A673 (cell line): ENCODE measurements around the gene ZNF431. TPM values are rescaled to one million over a fixed set of nuclear protein-coding genes. Genes with fewer than 3 reads are reported as not detected.

Experiments
- Bru-seq: library from RNA; stranded (reverse); fragments of 400-500 nt; gene quantifications from one replicate; lab custom pipeline; 2021; lab: Mats Ljungman, UMichigan
- BruChase-seq, 2 experiments: library from RNA; stranded (reverse); fragments of 400-500 nt; gene quantifications; one replicate each; lab custom pipeline; 2021; lab: Mats Ljungman, UMichigan
- BruUV-seq: library from RNA; stranded (reverse); fragments of 400-500 nt; replicated peaks from 2 replicates; lab custom pipeline; 2021; lab: Mats Ljungman, UMichigan
- CTCF ChIA-PET: fragments of 300-600 bp; sonication (Branson Sonifier 250); formaldehyde crosslinking; loops from one replicate; lab custom pipeline; 2022; ENCODE audit warnings: antibody characterized with exemption; lab: Charles Lee
- POLR2A ChIA-PET: fragments of 300-600 bp; sonication (Branson Sonifier 250); formaldehyde crosslinking; loops from one replicate; lab custom pipeline; 2022; ENCODE audit warnings: antibody characterized with exemption; ENCODE audit not compliant: low non-redundant PET; lab: Charles Lee
- DNase-seq: peaks from one replicate; pipeline ENCODE4 v3.0.0-alpha.2; 2015; ENCODE audit warnings: low spot score
- H3K27ac ChIP-seq: fragments of 200-600 bp; sonication (generic); 2 replicates; pipeline ENCODE4 v1.5.1; 2016; ENCODE audit warnings: mixed run types, low read depth, mild to moderate bottlenecking, mixed read lengths, antibody characterized with exemption, low read length; ENCODE audit not compliant: poor library complexity, severe bottlenecking
- H3K27me3 ChIP-seq: fragments of 200-600 bp; sonication (generic); replicated peaks from 2 replicates; pipeline ENCODE4 v1.6.1; 2017; ENCODE audit warnings: mixed run types, low read depth, mild to moderate bottlenecking, mixed read lengths, antibody characterized with exemption, low read length; ENCODE audit not compliant: insufficient read depth, poor library complexity
- H3K36me3 ChIP-seq: fragments of 200-600 bp; sonication (generic); 2 replicates; pipeline ENCODE4 v1.6.1; 2016; ENCODE audit warnings: mixed run types, mild to moderate bottlenecking, mixed read lengths, antibody characterized with exemption, low read length; ENCODE audit not compliant: insufficient read depth, poor library complexity, severe bottlenecking
- H3K4me1 ChIP-seq: fragments of 200-600 bp; sonication (generic); 2 replicates; pipeline ENCODE4 v1.6.1; 2017; ENCODE audit warnings: mixed run types, mild to moderate bottlenecking, mixed read lengths, antibody characterized with exemption, low read length; ENCODE audit not compliant: insufficient read depth, poor library complexity, severe bottlenecking
- H3K4me3 ChIP-seq: fragments of 200-600 bp; sonication (generic); 2 replicates; pipeline ENCODE4 v1.5.1; 2016; ENCODE audit warnings: low read depth, mixed run types, mild to moderate bottlenecking, mixed read lengths, low read length; ENCODE audit not compliant: poor library complexity, severe bottlenecking
- H3K9me3 ChIP-seq: fragments of 200-600 bp; sonication (generic); 2 replicates; pipeline ENCODE4 v1.6.1; 2016; ENCODE audit warnings: mixed run types, low read depth, mild to moderate bottlenecking, mixed read lengths, antibody characterized with exemption, low read length; ENCODE audit not compliant: poor library complexity, severe bottlenecking
- EZH2 ChIP-seq: fragments of 200-600 bp; sonication (generic); IDR thresholded peaks from 2 replicates; pipeline ENCODE4 v1.6.1; 2017; ENCODE audit warnings: borderline replicate concordance, low read depth, mild to moderate bottlenecking, mixed read lengths, antibody characterized with exemption, low read length; ENCODE audit not compliant: poor library complexity, severe bottlenecking
- intact Hi-C: fragments of 100-400 bp; cut with micrococcal nuclease; formaldehyde crosslinking; loops from one replicate; pipeline ENCODE4 v1.10.0; 2022; ENCODE audit not compliant: unreplicated experiment
- long read RNA-seq: library from polyadenylated mRNA; stranded (forward); transcript quantifications from one replicate; pipeline ENCODE4 v2.0.0, GENCODE V29; 2022
- total RNA-seq: library from RNA; stranded (reverse); gene quantifications from 2 replicates; pipeline ENCODE4 v1.2.3, GENCODE V29; 2021
- TF ChIP-seq, protein P1 (sequence below): fragments of 300-800, 200-600 bp; sonication (generic); conservative IDR thresholded peaks from 2 replicates; pipeline ENCODE4 v1.5.1; 2017; ENCODE audit warnings: low read depth, mild to moderate bottlenecking, antibody characterized with exemption, low read length, moderate library complexity, mixed read lengths

Gene ZNF431
- 16.6 and 17.5 TPM in 2 replicates for total RNA-seq
- percentile 88 among the genes with signal in this experiment for Bru-seq, nascent RNA
- BruChase-seq, experiment 1, labeled RNA remaining after a 2-hour chase, result percentile 81 among the genes with signal in this experiment
- percentile 77 among the genes with signal in this experiment for BruChase-seq, experiment 2, labeled RNA remaining after a 6-hour chase
- long read RNA-seq, partial matches to known transcripts, result 2 of 4 reads
- long read RNA-seq, other reads (novel, unspliced or antisense), result 2 of 4 reads

DNA sequence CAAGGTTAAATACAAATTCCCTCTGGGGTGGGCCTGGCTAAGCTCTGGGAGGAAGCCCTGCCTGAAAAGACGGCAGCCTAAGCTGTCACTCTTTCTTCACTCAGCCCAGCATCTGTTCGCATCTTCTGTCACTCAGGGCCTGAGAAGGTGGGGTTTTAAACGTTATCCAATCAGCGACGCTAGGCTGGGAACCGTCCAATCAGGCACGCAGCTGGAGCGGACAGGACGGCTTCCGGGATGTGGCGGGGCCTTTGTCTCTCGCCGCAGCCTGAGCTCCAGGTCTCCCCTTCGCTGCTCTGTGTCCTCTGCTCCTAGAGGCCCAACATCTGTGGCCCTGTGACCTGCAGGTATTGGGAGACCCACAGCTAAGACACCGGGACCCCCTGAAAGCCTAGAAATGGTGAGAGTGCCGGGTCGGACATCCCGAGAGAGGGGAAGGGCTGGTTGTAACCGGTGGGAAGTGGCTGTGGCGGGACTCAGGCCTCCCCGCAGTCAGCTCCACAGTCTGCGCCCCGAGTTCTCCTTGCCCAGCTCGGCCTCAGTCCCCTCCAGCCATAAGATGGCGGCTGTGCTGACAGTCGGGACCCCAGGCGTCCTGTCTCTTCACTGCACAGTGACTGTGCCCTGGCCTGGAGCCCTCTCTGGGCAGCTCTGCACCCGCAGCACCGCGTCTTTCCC is at the start of gene ZNF431:
Gene ZNF431 (plus strand): TSS at position 254 of the 678 bp plus-strand sequence. CDS start 144 bp downstream, at position 398.
- TF ChIP-seq EZH2, result no peak
- TF ChIP-seq, protein P1, sequence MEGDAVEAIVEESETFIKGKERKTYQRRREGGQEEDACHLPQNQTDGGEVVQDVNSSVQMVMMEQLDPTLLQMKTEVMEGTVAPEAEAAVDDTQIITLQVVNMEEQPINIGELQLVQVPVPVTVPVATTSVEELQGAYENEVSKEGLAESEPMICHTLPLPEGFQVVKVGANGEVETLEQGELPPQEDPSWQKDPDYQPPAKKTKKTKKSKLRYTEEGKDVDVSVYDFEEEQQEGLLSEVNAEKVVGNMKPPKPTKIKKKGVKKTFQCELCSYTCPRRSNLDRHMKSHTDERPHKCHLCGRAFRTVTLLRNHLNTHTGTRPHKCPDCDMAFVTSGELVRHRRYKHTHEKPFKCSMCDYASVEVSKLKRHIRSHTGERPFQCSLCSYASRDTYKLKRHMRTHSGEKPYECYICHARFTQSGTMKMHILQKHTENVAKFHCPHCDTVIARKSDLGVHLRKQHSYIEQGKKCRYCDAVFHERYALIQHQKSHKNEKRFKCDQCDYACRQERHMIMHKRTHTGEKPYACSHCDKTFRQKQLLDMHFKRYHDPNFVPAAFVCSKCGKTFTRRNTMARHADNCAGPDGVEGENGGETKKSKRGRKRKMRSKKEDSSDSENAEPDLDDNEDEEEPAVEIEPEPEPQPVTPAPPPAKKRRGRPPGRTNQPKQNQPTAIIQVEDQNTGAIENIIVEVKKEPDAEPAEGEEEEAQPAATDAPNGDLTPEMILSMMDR, result no peak
- Histone ChIP-seq H3K36me3 (peaks cover 36% of the 10 kb centered on the region), H3K27me3 (no peaks in the 10 kb centered on the region), H3K9me3 (no peaks in the 10 kb centered on the region), H3K4me1 (no peaks in the 10 kb centered on the region), H3K27ac (peak within 1 kb of the TSS; percentile 85), H3K4me3 (peak within 1 kb of the TSS; percentile 79)
- BruUV-seq, result no TSS peak
- ChIA-PET POLR2A (interaction anchor here (0.6 kb wide), 1 partner anchor 13 kb away, joined by 3 read pairs; no protein-coding TSS in a partner anchor), CTCF (no interaction called here)
- peak; percentile 97 for DNase-seq
- intact Hi-C loops, result no loop called here

DNA sequence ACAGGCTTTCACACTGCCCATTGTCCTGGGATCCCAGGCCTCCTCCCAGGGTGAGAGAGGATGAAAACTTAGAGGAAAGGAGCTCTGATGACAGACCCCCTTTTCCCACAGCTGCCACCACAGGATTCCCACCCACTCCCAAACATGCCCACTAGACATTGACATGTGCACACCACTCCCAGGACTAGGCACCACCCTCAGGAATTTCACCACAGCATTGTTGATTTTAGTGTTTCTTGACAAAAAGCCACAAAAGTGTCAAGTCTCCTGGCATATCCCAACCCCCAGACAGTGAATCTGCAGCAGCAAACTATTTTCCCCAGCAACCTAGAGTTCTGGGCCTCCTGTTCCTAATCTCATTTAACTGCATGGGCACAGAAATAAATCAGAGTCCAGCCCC is 49.7 kb upstream of the ZNF431 start:
- POLR2A ChIA-PET, result no interaction called here
- Histone ChIP-seq H3K27me3 (no peaks in the 10 kb centered on the region), H3K36me3 (peaks cover 3% of the 10 kb centered on the region), H3K4me1 (peaks cover 4% of the 10 kb centered on the region), H3K9me3 (no peaks in the 10 kb centered on the region), H3K4me3 (no peak overlapping the region), H3K27ac (no peak overlapping the region)
- TF ChIP-seq, protein P1, result no peak
- TF ChIP-seq EZH2, result no peak
- no TSS peak for BruUV-seq
- CTCF ChIA-PET, result no interaction called here
- DNase-seq, result peak; percentile 9
- intact Hi-C loops, result no loop called here

DNA sequence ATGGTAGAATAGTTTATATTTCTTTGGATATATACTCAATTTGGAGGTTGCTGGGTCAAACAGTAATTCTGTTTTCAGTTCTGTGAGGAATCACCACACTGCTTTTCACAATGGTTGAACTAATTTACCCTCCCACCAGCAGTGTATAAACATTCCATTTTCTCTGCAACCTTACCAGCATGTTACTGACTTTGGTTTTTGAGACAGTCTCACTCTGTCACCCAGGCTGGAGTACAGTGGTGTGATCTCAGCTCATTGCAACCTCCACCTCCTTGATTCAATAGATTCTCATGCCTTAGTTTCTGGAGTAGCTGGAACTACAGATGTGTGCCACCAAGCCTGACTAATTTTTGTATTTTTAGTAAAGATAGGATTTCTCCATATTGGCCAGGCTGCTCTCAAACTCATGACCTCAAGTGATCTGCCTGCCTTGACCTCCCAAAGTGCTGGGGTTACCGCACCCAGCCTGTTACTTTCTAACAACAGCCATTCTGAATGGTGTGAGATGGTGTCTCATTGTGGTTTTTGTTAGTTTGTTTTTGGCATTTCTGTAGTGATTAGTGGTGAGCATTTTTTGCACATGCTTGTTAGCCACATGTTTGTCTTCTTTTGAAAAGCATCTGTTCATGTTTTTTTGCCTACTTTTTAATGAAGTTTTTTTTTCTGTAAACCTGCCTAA is 47.4 kb upstream of the ZNF431 start:
- BruUV-seq, result no TSS peak
- no peaks in the 10 kb centered on the region for H3K27me3 ChIP-seq
- no peak overlapping the region for H3K27ac ChIP-seq
- no peak for TF ChIP-seq EZH2
- TF ChIP-seq, protein P1, result no peak
- H3K4me1 ChIP-seq, result peaks cover 4% of the 10 kb centered on the region
- no peak overlapping the region for H3K4me3 ChIP-seq
- ChIA-PET POLR2A (no interaction called here), CTCF (no interaction called here)
- DNase-seq, result no peak
- H3K9me3 ChIP-seq, result no peaks in the 10 kb centered on the region
- intact Hi-C loops, result no loop called here
- no peaks in the 10 kb centered on the region for H3K36me3 ChIP-seq
